Mesenchymal stem cell (in vitro differentiated cells and primary cell): ENCODE data around the gene RABL2B.

Source experiments
- DNase-seq: peaks from one replicate; pipeline ENCODE4 v3.0.0-alpha.2; 2013
- H2AFZ ChIP-seq: one replicate; pipeline ENCODE4 v1.6.1; 2013; ENCODE audit warnings: low read depth, mild to moderate bottlenecking, control low read depth, inconsistent platforms, low read length, moderate library complexity
- H2AK5ac ChIP-seq: 2 replicates; pipeline ENCODE4 v1.6.1; 2013; ENCODE audit warnings: low read length, moderate library complexity, mild to moderate bottlenecking, inconsistent platforms; ENCODE audit not compliant: severe bottlenecking
- H2BK120ac ChIP-seq: one replicate; pipeline ENCODE4 v1.6.1; 2013; ENCODE audit warnings: low read depth, mild to moderate bottlenecking, inconsistent platforms, low read length, moderate library complexity
- H2BK12ac ChIP-seq, 2 experiments: one replicate each; pipeline ENCODE4 v1.6.1; 2013; ENCODE audit warnings: inconsistent platforms in 2 of 2, low read length in 2 of 2, mild to moderate bottlenecking in 2 of 2, moderate library complexity in 2 of 2, control low read depth in 1 of 2
- H2BK15ac ChIP-seq: one replicate; pipeline ENCODE4 v1.6.1; 2013; ENCODE audit warnings: mild to moderate bottlenecking, low read depth, inconsistent platforms; ENCODE audit not compliant: poor library complexity, severe bottlenecking
- H2BK5ac ChIP-seq: 2 replicates; pipeline ENCODE4 v1.6.1; 2013; ENCODE audit warnings: low read depth, mild to moderate bottlenecking, low read length, control low read depth, inconsistent platforms; ENCODE audit not compliant: poor library complexity, severe bottlenecking
- H3K14ac ChIP-seq, 2 experiments: one replicate each; pipeline ENCODE4 v1.6.1; 2013; ENCODE audit warnings: inconsistent platforms in 2 of 2, low read length in 2 of 2, control low read depth in 1 of 2, mild to moderate bottlenecking in 1 of 2, moderate library complexity in 1 of 2
- H3K18ac ChIP-seq, 2 experiments: one replicate each; pipeline ENCODE4 v1.6.1; 2013; ENCODE audit warnings: inconsistent platforms in 2 of 2, low read length in 2 of 2, control low read depth in 1 of 2, low read depth in 1 of 2, mild to moderate bottlenecking in 1 of 2
- H3K23ac ChIP-seq, 2 experiments: one replicate each; pipeline ENCODE4 v1.6.1; 2013; ENCODE audit warnings: inconsistent platforms in 2 of 2, low read length in 2 of 2, mild to moderate bottlenecking in 2 of 2, moderate library complexity in 2 of 2, control low read depth in 1 of 2
- H3K27ac ChIP-seq: 2 replicates; pipeline ENCODE4 v1.5.1; 2013; ENCODE audit warnings: mild to moderate bottlenecking, moderate library complexity, low read length, control low read depth, inconsistent platforms; ENCODE audit not compliant: poor library complexity, severe bottlenecking
- H3K27me3 ChIP-seq, 2 experiments: 2 replicates each; pipeline versions ENCODE4 v1.6.1 to v1.7.0; 2013; ENCODE audit warnings: low read length in 2 of 2, mild to moderate bottlenecking in 2 of 2, moderate library complexity in 2 of 2, control low read depth in 1 of 2, inconsistent platforms in 1 of 2; ENCODE audit not compliant: control insufficient read depth in 1 of 2, insufficient read depth in 1 of 2
- H3K36me3 ChIP-seq, 2 experiments: 2 replicates each; pipeline versions ENCODE4 v1.6.1 to v1.7.0; 2013; ENCODE audit warnings: low read length in 2 of 2, control low read depth in 1 of 2, inconsistent platforms in 1 of 2, low read depth in 1 of 2, mild to moderate bottlenecking in 1 of 2; ENCODE audit not compliant: insufficient read depth in 2 of 2, control insufficient read depth in 1 of 2
- H3K4ac ChIP-seq, 2 experiments: one replicate each; pipeline ENCODE4 v1.6.1; 2013; ENCODE audit warnings: inconsistent platforms in 2 of 2, low read length in 2 of 2, mild to moderate bottlenecking in 2 of 2, moderate library complexity in 2 of 2, control low read depth in 1 of 2, low read depth in 1 of 2
- H3K4me1 ChIP-seq: 2 replicates; pipeline ENCODE4 v1.6.1; 2013; ENCODE audit warnings: low read depth, low read length, control low read depth; ENCODE audit not compliant: control insufficient read depth, insufficient read depth
- H3K4me2 ChIP-seq: 2 replicates; pipeline ENCODE4 v1.6.1; 2013; ENCODE audit warnings: low read length, mild to moderate bottlenecking, inconsistent platforms; ENCODE audit not compliant: poor library complexity, severe bottlenecking
- H3K4me3 ChIP-seq, 2 experiments: 2 replicates each; pipeline versions ENCODE4 v1.5.1 to v1.7.0; 2013; ENCODE audit warnings: low read length in 2 of 2, mild to moderate bottlenecking in 2 of 2, control low read depth in 1 of 2, low read depth in 1 of 2; ENCODE audit not compliant: insufficient read depth in 1 of 2
- H3K79me1 ChIP-seq: replicated peaks from 2 replicates; pipeline ENCODE4 v1.6.1; 2013; ENCODE audit warnings: mild to moderate bottlenecking, control low read depth, low read length, inconsistent platforms; ENCODE audit not compliant: poor library complexity, severe bottlenecking
- H3K9ac ChIP-seq: 2 replicates; pipeline ENCODE4 v1.7.0; 2013; ENCODE audit warnings: mild to moderate bottlenecking, low read length, moderate library complexity
- H3K9me3 ChIP-seq: 2 replicates; pipeline ENCODE4 v1.7.0; 2013; ENCODE audit warnings: mild to moderate bottlenecking, low read length; ENCODE audit not compliant: control insufficient read depth
- H4K8ac ChIP-seq: one replicate; pipeline ENCODE4 v1.6.1; 2013; ENCODE audit warnings: inconsistent platforms, mild to moderate bottlenecking, low read length, moderate library complexity
- H4K91ac ChIP-seq: one replicate; pipeline ENCODE4 v1.6.1; 2013; ENCODE audit warnings: mild to moderate bottlenecking, low read length, inconsistent platforms
- WGBS: methylation state at CpG from one replicate; pipeline ENCODE4 v1.1.7; 2013; ENCODE audit warnings: mixed read lengths; 5-methylcytosine and 5-hydroxymethylcytosine counted together

Gene RABL2B

GRCh38 chr22:50729391-50730012 is 53.9 kb downstream of the RABL2B start:
- Histone ChIP-seq H3K27ac (no peak overlapping the region), H3K4me3 (no peak overlapping the region), H3K4ac (no peak overlapping the region), H2AK5ac (no peak overlapping the region), H3K27me3 (peaks cover 10 to 25% of the 10 kb centered on the region in 2 experiments), H4K8ac (no peak overlapping the region), H3K36me3 (peaks cover 0 to 11% of the 10 kb centered on the region in 2 experiments), H3K14ac (no peak overlapping the region), H2BK12ac (no peak overlapping the region), H2BK120ac (no peak overlapping the region), H3K79me1 (no peaks in the 10 kb centered on the region), H4K91ac (no peak overlapping the region), H2BK5ac (no peak overlapping the region), H3K18ac (no peak overlapping the region), H2AFZ (no peak overlapping the region), H2BK15ac (peak overlapping the region; percentile 57), H3K4me1 (peaks cover 9% of the 10 kb centered on the region), H3K9me3 (no peaks in the 10 kb centered on the region), H3K9ac (no peak overlapping the region), H3K23ac (no peak overlapping the region), H3K4me2 (no peak overlapping the region)
- DNase-seq: no peak
- 86% methylated on average over 21 of the region's 21 CpGs for WGBS

DNA sequence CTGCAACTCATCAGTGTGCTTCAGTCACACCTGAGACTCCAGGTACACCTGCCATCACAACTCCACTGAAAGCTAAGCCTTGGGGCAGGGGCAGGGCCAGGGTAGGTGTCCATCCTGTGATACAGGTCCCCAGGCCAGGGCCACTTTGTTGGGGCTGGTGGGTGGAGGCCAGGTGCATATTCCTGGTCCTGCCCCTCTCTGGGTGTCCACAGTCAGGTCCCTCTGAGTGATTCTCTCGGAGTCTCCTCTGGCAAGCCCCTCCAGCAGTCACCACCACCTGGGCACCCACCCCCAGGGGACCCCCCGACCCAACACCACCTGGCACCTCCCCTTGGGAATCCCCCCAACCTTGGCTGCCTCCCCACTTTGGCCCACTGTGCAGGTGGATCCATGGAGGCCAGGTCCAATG is 54.9 kb downstream of the RABL2B start:
- no peak overlapping the region for H3K14ac ChIP-seq
- H3K4me1 ChIP-seq: peaks cover 11% of the 10 kb centered on the region
- no peak overlapping the region for H3K4ac ChIP-seq
- 71% methylated on average over 2 of the region's 2 CpGs for WGBS
- no peak overlapping the region for H2BK120ac ChIP-seq
- H2AFZ ChIP-seq: no peak overlapping the region
- no peaks in the 10 kb centered on the region for H3K79me1 ChIP-seq
- peaks cover 7 to 19% of the 10 kb centered on the region in 2 experiments for H3K27me3 ChIP-seq
- H3K36me3 ChIP-seq: peaks cover 0 to 11% of the 10 kb centered on the region in 2 experiments
- H3K23ac ChIP-seq: no peak overlapping the region
- no peak overlapping the region for H2BK12ac ChIP-seq
- H2AK5ac ChIP-seq: no peak overlapping the region
- H4K8ac ChIP-seq: no peak overlapping the region
- H2BK15ac ChIP-seq: no peak overlapping the region
- H4K91ac ChIP-seq: no peak overlapping the region
- no peaks in the 10 kb centered on the region for H3K9me3 ChIP-seq
- no peak overlapping the region for H2BK5ac ChIP-seq
- no peak overlapping the region for H3K9ac ChIP-seq
- no peak overlapping the region for H3K27ac ChIP-seq
- no peak overlapping the region for H3K18ac ChIP-seq
- no peak overlapping the region for H3K4me2 ChIP-seq
- H3K4me3 ChIP-seq: no peak overlapping the region
- no peak for DNase-seq

- H3K4me3 ChIP-seq: no peak overlapping the region
Measured at GRCh38 chr22:50727678-50728522, 55.5 kb downstream of the RABL2B start.

DNA sequence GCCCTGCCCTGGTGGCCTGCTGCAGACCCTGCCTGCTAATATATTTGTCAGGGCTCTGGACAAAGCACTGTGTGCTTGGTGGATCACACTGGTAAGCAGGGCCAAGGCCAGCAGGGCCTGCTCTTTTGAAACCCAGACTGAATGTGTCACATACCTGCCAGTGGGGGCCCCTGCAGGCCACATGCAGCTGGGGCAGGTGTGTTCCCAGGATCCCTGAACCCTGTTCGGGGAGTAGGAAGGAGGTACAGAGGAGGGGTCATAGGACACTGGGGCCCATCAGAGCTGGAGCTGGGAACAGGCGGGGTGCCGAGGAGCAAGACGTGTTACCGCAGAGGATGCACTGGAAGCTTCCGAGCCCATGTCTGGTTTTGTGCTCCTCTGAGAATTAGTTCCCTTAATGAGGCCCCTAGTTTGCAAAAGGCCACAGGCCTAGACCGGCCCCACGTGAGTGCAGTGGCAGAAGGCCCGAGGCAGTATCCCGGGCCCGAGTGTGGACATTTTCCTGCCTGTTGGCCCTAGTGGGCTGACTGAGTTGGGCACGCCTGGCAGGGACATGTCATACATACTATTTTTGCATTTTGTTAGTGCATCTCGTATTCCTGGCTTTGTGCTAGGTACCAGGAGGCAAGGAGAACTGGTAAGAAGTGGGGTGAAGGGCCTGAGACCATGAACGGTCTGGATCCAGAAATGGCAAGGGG is 56.6 kb downstream of the RABL2B start:
- no peak overlapping the region for H2AFZ ChIP-seq
- H3K14ac ChIP-seq: no peak overlapping the region
- peaks cover 0 to 17% of the 10 kb centered on the region in 2 experiments for H3K36me3 ChIP-seq
- H3K27me3 ChIP-seq: peaks cover 20 to 27% of the 10 kb centered on the region in 2 experiments
- no peak overlapping the region for H2BK15ac ChIP-seq
- H3K23ac ChIP-seq: no peak overlapping the region
- peaks cover 5% of the 10 kb centered on the region for H3K4me1 ChIP-seq
- H2AK5ac ChIP-seq: no peak overlapping the region
- no peak overlapping the region for H3K4me3 ChIP-seq
- H3K9ac ChIP-seq: no peak overlapping the region
- no peak overlapping the region for H3K4me2 ChIP-seq
- no peaks in the 10 kb centered on the region for H3K9me3 ChIP-seq
- no peaks in the 10 kb centered on the region for H3K79me1 ChIP-seq
- no peak overlapping the region for H2BK120ac ChIP-seq
- no peak overlapping the region for H3K4ac ChIP-seq
- DNase-seq: no peak
- no peak overlapping the region for H2BK5ac ChIP-seq
- no peak overlapping the region for H4K91ac ChIP-seq
- no peak overlapping the region for H3K27ac ChIP-seq
- no peak overlapping the region for H2BK12ac ChIP-seq
- H4K8ac ChIP-seq: no peak overlapping the region
- H3K18ac ChIP-seq: no peak overlapping the region
- 91% methylated on average over 14 of the region's 14 CpGs for WGBS

More at GRCh38 chr22:50727678-50728522, 55.5 kb downstream of the RABL2B start:
- no peak overlapping the region for H3K18ac ChIP-seq
- peak overlapping the region; percentile 9 for H4K8ac ChIP-seq
- no peaks in the 10 kb centered on the region for H3K79me1 ChIP-seq
- peaks cover 10 to 19% of the 10 kb centered on the region in 2 experiments for H3K27me3 ChIP-seq
- no peak overlapping the region for H2BK120ac ChIP-seq
- H2BK15ac ChIP-seq: no peak overlapping the region
- H3K4ac ChIP-seq: no peak overlapping the region
- peaks cover 0 to 11% of the 10 kb centered on the region in 2 experiments for H3K36me3 ChIP-seq
- no peak overlapping the region for H2AK5ac ChIP-seq
- H3K9ac ChIP-seq: no peak overlapping the region
- no peak overlapping the region for H2AFZ ChIP-seq
- WGBS: 89% methylated on average over 23 of the region's 23 CpGs
- H3K4me1 ChIP-seq: peaks cover 11% of the 10 kb centered on the region
- H3K14ac ChIP-seq: no peak overlapping the region
- DNase-seq: no peak
- no peak overlapping the region for H3K27ac ChIP-seq
- H2BK12ac ChIP-seq: no peak overlapping the region
- no peak overlapping the region for H2BK5ac ChIP-seq
- H3K9me3 ChIP-seq: no peaks in the 10 kb centered on the region
- H3K23ac ChIP-seq: no peak overlapping the region
- no peak overlapping the region for H3K4me2 ChIP-seq
- H4K91ac ChIP-seq: no peak overlapping the region
